Heart right ventricle (tissue), 16 donors: ENCODE measurements around the gene GAPDH. TPM values are rescaled to one million over a fixed set of nuclear protein-coding genes. Genes with fewer than 3 reads are reported as not detected.
"Not testable (repeated sequence)": the region's sequence is repeated elsewhere in the genome, so short reads cannot be mapped to it uniquely, and the experiment has no call there.

Experiments
- ATAC-seq, 8 donors: fragments of 200-7000 bp; cut with Tn5 transposase; one replicate each; pipeline ENCODE4 v1.9.1; 2020; ENCODE audit warnings: mild to moderate bottlenecking in 8 of 8, moderate library complexity in 8 of 8, moderate number of reproducible peaks in 1 of 8
- DNase-seq, 2 donors: peaks; one replicate each; pipeline ENCODE4 v3.0.0-alpha.2; 2020
- H3K27ac ChIP-seq, 10 donors: fragments of 200-600 bp; sonication (generic) in 2 of 10; one replicate each; pipeline versions ENCODE4 v1.5.0 to v1.8.0; 2020 to 2022; ENCODE audit warnings: mild to moderate bottlenecking in 3 of 10
- H3K27me3 ChIP-seq, 7 donors: fragments of 200-600 bp; one replicate each; pipeline ENCODE4 v1.8.0; 2021 to 2022; ENCODE audit warnings: mild to moderate bottlenecking in 2 of 7
- H3K36me3 ChIP-seq, 9 donors: fragments of 200-600 bp; sonication (generic) in 1 of 9; one replicate each; pipeline versions ENCODE4 v1.5.0 to v1.8.0; 2020 to 2022; ENCODE audit warnings: mild to moderate bottlenecking in 2 of 9
- H3K4me1 ChIP-seq, 9 donors: fragments of 200-600 bp; sonication (generic) in 1 of 9; one replicate each; pipeline versions ENCODE4 v1.5.0 to v1.8.0; 2020 to 2022; ENCODE audit warnings: mild to moderate bottlenecking in 4 of 9
- H3K4me3 ChIP-seq, 10 donors: fragments of 200-600 bp; sonication (generic) in 2 of 10; one replicate each; pipeline versions ENCODE4 v1.5.0 to v1.8.0; 2020 to 2022; ENCODE audit warnings: mild to moderate bottlenecking in 7 of 10, moderate library complexity in 2 of 10
- H3K9me3 ChIP-seq, 11 donors: fragments of 200-600 bp in 10 of 11; sonication (generic) in 2 of 11; one replicate each; pipeline versions ENCODE4 v1.5.0 to v1.8.0; 2013 to 2022; ENCODE audit warnings: mild to moderate bottlenecking in 2 of 11, control low read depth in 1 of 11, moderate library complexity in 1 of 11
- CTCF ChIP-seq, 9 donors: fragments of 200-600 bp; sonication (generic) in 2 of 9; IDR thresholded peaks; one replicate each; pipeline versions ENCODE4 v1.5.0 to v1.8.0; 2021 to 2022; ENCODE audit warnings: antibody characterized with exemption in 9 of 9, mild to moderate bottlenecking in 5 of 9, moderate library complexity in 1 of 9
- WGBS, 2 donors: extraction: QIAGEN DNeasy Blood & Tissue Kit; methylation state at CpG; one replicate each; pipeline ENCODE4 v1.1.7; 2013; ENCODE audit warnings: inconsistent platforms in 1 of 2; 5-methylcytosine and 5-hydroxymethylcytosine counted together
- intact Hi-C, 10 donors: fragments of 100-400 bp; cut with DNase I; formaldehyde crosslinking; loops; one replicate each; pipeline versions ENCODE4 v1.11.1 to v1.14.2; 2022
- polyA plus RNA-seq, 2 donors: library from polyadenylated mRNA; stranded (reverse); fragments of 200-250 nt; gene quantifications; one replicate each; pipeline ENCODE4 v1.2.3, GENCODE V29; 2013
- total RNA-seq, 10 donors: library from RNA; stranded (reverse); fragmentation: NEBNext Ultra II Directional in 3 of 10; extraction: Animal tissue kit (Norgen Biotek cat#: 25700) in 3 of 10; gene quantifications; one replicate each; pipeline versions ENCODE4 v1.2.1 to v1.2.4, GENCODE V29; 2021 to 2023
- donor health status: Arrhythmogenic right ventricular cardiomyopathy.
- donor health status: ischemic (EF 13 %, LVEDD 7.1; RV severe dilation, severe dysfunction).
- donor health status: healthy with polysubstance abuse.
- donor health status: DM: no; HTN: yes; CAD: no.
- donor health status: DM: no; HTN: no; CAD: no.
- donor health status: ischemic (EF 25% LVEDD 6.9; RV normal size, moderate dysfunction).
- donor health status: ischemic (EF 25% LVEDD 5.7; RV mildly dilated, moderate dysfunction).
- donor health status: healthy.
- donor health status: DM: yes; HTN: yes; CAD: no.
- donor health status: Ischemic cardiomyopathy.
- donor health status: ischemic (EF 35%, LVEDD 5.7; RV mildly dilated, moderate dysfunction).
- donor health status: nonischemic (EF 11% LVEDD 7.7; RV severe dilation, severe dysfunction).
- donor health status: DM: yes; HTN: yes; CAD: no.
- donor health status: PGD.
- donor health status: ischemic (EF 29% LVEDD 5.4; RV normal size, mild dysfunction).
- donor health status: nonischemic (EF 23%, LVEDD 6.1; RV moderate dilation, normal function).

GAPDH gene
- total and polyA plus RNA-seq, 12 donors: 4,081 to 7,888 (median 4,852) TPM

GRCh38 chr12:6492838-6493496 is 41.4 kb upstream of the GAPDH start, which contains the start of gene MRPL51:
Gene MRPL51 (minus strand): TSS chr12:6493262. CDS start chr12:6493136, 126 bp downstream.
- DNase-seq (peak; percentile 96 to 97), ATAC-seq (peak; percentile 95 to 99 (median 98))
- no peak for TF ChIP-seq CTCF (IDR thresholded peaks at IDR 0.05)
- intact Hi-C loops: loop anchor here in 6 of 10 donors (1.0 to 5.0 kb wide), 3 partner anchors 23 to 42 kb away; partner anchors contain the start of genes GAPDH (in 6 of the 6) and VAMP1 (in 1 of the 6)
- Histone ChIP-seq H3K4me3 (peak within 1 kb of the TSS; percentile 60 to 98 (median 74)), H3K27ac (peak within 1 kb of the TSS; percentile 89 to 98 (median 96)), H3K9me3 (no peaks in the 10 kb centered on the region), H3K27me3 (no peaks in the 10 kb centered on the region), H3K36me3 (peaks cover 0 to 42% (median 0%) of the 10 kb centered on the region in 9 donors), H3K4me1 (peaks cover 0 to 30% (median 26%) of the 10 kb centered on the region in 9 donors)
- WGBS, 2 donors: 1% methylated on average over 39 of the region's 39 CpGs

- H3K27ac ChIP-seq: peak within 1 kb of the TSS; percentile 89 to 98 (median 96)
- peaks cover 0 to 49% (median 0%) of the 10 kb centered on the region in 9 donors for H3K36me3 ChIP-seq
- no peaks in the 10 kb centered on the region for H3K27me3 ChIP-seq
- peak within 1 kb of the TSS; percentile 60 to 98 (median 74) for H3K4me3 ChIP-seq
- H3K4me1 ChIP-seq: peaks cover 0 to 30% (median 26%) of the 10 kb centered on the region in 9 donors
- WGBS, 2 donors: 1% methylated on average over 49 of the region's 49 CpGs
- DNase-seq (peak; percentile 93 to 94), ATAC-seq (peak; percentile 95 to 98 (median 96))
- intact Hi-C loops: loop anchor here in 7 of 10 donors (1.0 to 5.0 kb wide), 4 partner anchors 23 to 41 kb away; partner anchors contain the start of genes GAPDH (in 6 of the 7) and VAMP1 (in 1 of the 7)
- peak in 7 of 9 donors; percentile 27 to 50 (median 35) for TF ChIP-seq CTCF (IDR thresholded peaks at IDR 0.05)
- H3K9me3 ChIP-seq: no peaks in the 10 kb centered on the region
These were observed 40.6 kb upstream of the GAPDH start, which contains the start of gene NCAPD2 for GRCh38 chr12:6493497-6494257. Gene NCAPD2 (plus strand): TSS chr12:6494102. CDS start chr12:6495099, 997 bp downstream.

- 2% methylated on average over 14 of the region's 14 CpGs for WGBS, 2 donors
- Histone ChIP-seq H3K4me3 (peak overlapping the region; percentile 16 to 98 (median 74)), H3K27ac (peak overlapping the region in 7 of 10 donors; percentile 92 to 98 (median 97)), H3K27me3 (no peaks in the 10 kb centered on the region), H3K36me3 (peaks cover 0 to 55% (median 0%) of the 10 kb centered on the region in 9 donors), H3K4me1 (peaks cover 0 to 30% (median 26%) of the 10 kb centered on the region in 9 donors), H3K9me3 (no peaks in the 10 kb centered on the region)
- DNase-seq: no peak
- no peak for TF ChIP-seq CTCF (IDR thresholded peaks at IDR 0.05)
- no peak for ATAC-seq
- intact Hi-C loops: loop anchor here in 5 of 10 donors (2.0 to 5.0 kb wide), 2 partner anchors 38 kb away; partner anchors contain the start of gene GAPDH (in 4 of the 5)
These were observed 40.0 kb upstream of the GAPDH start for GRCh38 chr12:6494258-6494743.

- no peak for ATAC-seq
- no peak for DNase-seq
- 61 to 76% methylated on average over 1 of the region's 1 CpG for WGBS, 2 donors
- Histone ChIP-seq H3K36me3 (peaks cover 0 to 62% (median 0%) of the 10 kb centered on the region in 9 donors), H3K4me3 (peak overlapping the region in 5 of 10 donors; percentile 67 to 98 (median 77)), H3K27ac (peak overlapping the region in 1 of 10 donors; percentile 98), H3K4me1 (peaks cover 0 to 30% (median 26%) of the 10 kb centered on the region in 9 donors), H3K27me3 (no peaks in the 10 kb centered on the region), H3K9me3 (no peaks in the 10 kb centered on the region)
- intact Hi-C loops: loop anchor here in 6 of 10 donors (2.0 to 5.0 kb wide), 2 partner anchors 37 to 38 kb away; partner anchors contain the start of gene GAPDH (in 5 of the 6)
- TF ChIP-seq CTCF (IDR thresholded peaks at IDR 0.05): no peak
These were observed 39.3 kb upstream of the GAPDH start for GRCh38 chr12:6494968-6495367.

GRCh38 chr12:6497291-6497690 is 37.0 kb upstream of the GAPDH start:
- not testable (repeated sequence) for H3K27me3 ChIP-seq, DNase-seq, H3K9me3 ChIP-seq, ATAC-seq, H3K27ac ChIP-seq, H3K4me3 ChIP-seq
- intact Hi-C loops: loop anchor here in 1 of 10 donors (5.0 kb wide), 1 partner anchor 35 kb away; the partner anchor contains the start of gene GAPDH
- H3K36me3 ChIP-seq: peaks cover 0 to 62% (median 0%) of the 10 kb centered on the region in 9 donors
- peaks cover 0 to 26% (median 22%) of the 10 kb centered on the region in 9 donors for H3K4me1 ChIP-seq
- 76 to 86% methylated on average over 3 of the region's 3 CpGs for WGBS, 2 donors
